ENCODE results near the gene REXO2.

Gene REXO2

GRCh38 chr11:114439229-114440120, at the start of gene REXO2:
Gene REXO2 (plus strand): TSS chr11:114439467. CDS start chr11:114439529, 62 bp downstream.
- DNase-seq: peak; percentile 97

GRCh38 chr11:114392735-114393667, 46.3 kb upstream of the REXO2 start:
- DNase-seq: no peak

GRCh38 chr11:114395736-114396135, 43.5 kb upstream of the REXO2 start:
- no peak for DNase-seq

- DNase-seq: no peak
These were observed 42.4 kb upstream of the REXO2 start for GRCh38 chr11:114396916-114397315.

GRCh38 chr11:114397349-114397982, 41.8 kb upstream of the REXO2 start:
- no peak for DNase-seq

GRCh38 chr11:114398303-114398920, 40.9 kb upstream of the REXO2 start:
- DNase-seq: no peak

- DNase-seq: no peak
These were observed 39.6 kb upstream of the REXO2 start for GRCh38 chr11:114399490-114400215.

- DNase-seq: peak; percentile 99
These were observed 38.9 kb upstream of the REXO2 start, which contains the start of the genes C11orf71 and RBM7 for GRCh38 chr11:114400216-114400914. Gene C11orf71 (minus strand): TSS chr11:114400511. CDS start chr11:114400331, 180 bp downstream. Gene RBM7 (plus strand): TSS chr11:114400666. CDS start chr11:114400672, 6 bp downstream.

- DNase-seq: no peak
These were observed 38.4 kb upstream of the REXO2 start for GRCh38 chr11:114400915-114401223.

- DNase-seq: no peak
These were observed 38.0 kb upstream of the REXO2 start for GRCh38 chr11:114401311-114401710.

- no peak for DNase-seq
These were observed 26.3 kb upstream of the REXO2 start for GRCh38 chr11:114412946-114413345.

- DNase-seq: no peak
These were observed 25.3 kb upstream of the REXO2 start for GRCh38 chr11:114413958-114414357.

GRCh38 chr11:114416441-114416961, 22.8 kb upstream of the REXO2 start:
- peak; percentile 32 for DNase-seq

- no peak for DNase-seq
These were observed 13.0 kb upstream of the REXO2 start for GRCh38 chr11:114426280-114426679.

GRCh38 chr11:114430290-114430689, 9.0 kb upstream of the REXO2 start:
- DNase-seq: no peak

GRCh38 chr11:114432893-114433292, 6.4 kb upstream of the REXO2 start:
- DNase-seq: no peak

- DNase-seq: no peak
These were observed 5.9 kb upstream of the REXO2 start for GRCh38 chr11:114433376-114433775.

GRCh38 chr11:114438303-114438702, 964 bp upstream of the REXO2 start:
- DNase-seq: no peak

GRCh38 chr11:114440121-114440860, 1.0 kb downstream of the REXO2 start:
- no peak for DNase-seq
